Thoracic aorta (tissue), 2 donors: ENCODE data around the gene C19orf73. TPM values are rescaled to one million over a fixed set of nuclear protein-coding genes. Genes with fewer than 3 reads are reported as not detected.
A peak's percentile ranks its signal among the peaks of the same experiment; 100 is the strongest.

Experiments used
- ATAC-seq: fragments of 150-250 bp; one replicate; pipeline ENCODE4 v1.8.0; 2017; ENCODE audit warnings: low read depth; ENCODE audit not compliant: insufficient number of reproducible peaks, low FRiP score
- DNase-seq: peaks from one replicate; pipeline ENCODE4 v3.0.0-alpha.2; 2020; ENCODE audit warnings: low spot score
- H3K27ac ChIP-seq, 2 donors: fragments of 200-600 bp; sonication (generic); 1 replicate in 1 of 2; 2 replicates in 1 of 2; pipeline ENCODE4 v1.5.1; 2016; ENCODE audit warnings: mild to moderate bottlenecking in 2 of 2, moderate library complexity in 2 of 2
- H3K27me3 ChIP-seq: fragments of 200-600 bp; sonication (generic); replicated peaks from 2 replicates; pipeline ENCODE4 v1.6.0; 2016; ENCODE audit warnings: mild to moderate bottlenecking; ENCODE audit not compliant: insufficient read depth
- H3K36me3 ChIP-seq: fragments of 200-600 bp; sonication (generic); one replicate; pipeline ENCODE4 v1.5.1; 2016
- H3K4me1 ChIP-seq, 2 donors: fragments of 200-600 bp; sonication (generic); 1 replicate in 1 of 2; 2 replicates in 1 of 2; pipeline versions ENCODE4 v1.5.1 to v1.6.0; 2016; ENCODE audit warnings: low read depth in 2 of 2, mild to moderate bottlenecking in 1 of 2; ENCODE audit not compliant: control insufficient read depth in 1 of 2
- H3K4me3 ChIP-seq: fragments of 200-600 bp; sonication (generic); 2 replicates; pipeline ENCODE4 v1.5.1; 2016; ENCODE audit warnings: mild to moderate bottlenecking
- H3K9me3 ChIP-seq: fragments of 200-600 bp; sonication (generic); 2 replicates; pipeline ENCODE4 v1.5.1; 2016
- total RNA-seq, 2 donors: library from RNA; depleted of rRNA; stranded (reverse); fragments of >200 nt; gene quantifications; one replicate each; pipeline versions ENCODE4 v1.1.0 to v1.2.3, GENCODE V29; 2016
- TF ChIP-seq, protein P1 (sequence below): fragments of 200-600 bp; sonication (generic); IDR thresholded peaks from one replicate; pipeline ENCODE4 v1.5.1; 2019; ENCODE audit warnings: antibody characterized with exemption

C19orf73 gene
- total RNA-seq, 2 donors from 2014 or later: not detected

DNA sequence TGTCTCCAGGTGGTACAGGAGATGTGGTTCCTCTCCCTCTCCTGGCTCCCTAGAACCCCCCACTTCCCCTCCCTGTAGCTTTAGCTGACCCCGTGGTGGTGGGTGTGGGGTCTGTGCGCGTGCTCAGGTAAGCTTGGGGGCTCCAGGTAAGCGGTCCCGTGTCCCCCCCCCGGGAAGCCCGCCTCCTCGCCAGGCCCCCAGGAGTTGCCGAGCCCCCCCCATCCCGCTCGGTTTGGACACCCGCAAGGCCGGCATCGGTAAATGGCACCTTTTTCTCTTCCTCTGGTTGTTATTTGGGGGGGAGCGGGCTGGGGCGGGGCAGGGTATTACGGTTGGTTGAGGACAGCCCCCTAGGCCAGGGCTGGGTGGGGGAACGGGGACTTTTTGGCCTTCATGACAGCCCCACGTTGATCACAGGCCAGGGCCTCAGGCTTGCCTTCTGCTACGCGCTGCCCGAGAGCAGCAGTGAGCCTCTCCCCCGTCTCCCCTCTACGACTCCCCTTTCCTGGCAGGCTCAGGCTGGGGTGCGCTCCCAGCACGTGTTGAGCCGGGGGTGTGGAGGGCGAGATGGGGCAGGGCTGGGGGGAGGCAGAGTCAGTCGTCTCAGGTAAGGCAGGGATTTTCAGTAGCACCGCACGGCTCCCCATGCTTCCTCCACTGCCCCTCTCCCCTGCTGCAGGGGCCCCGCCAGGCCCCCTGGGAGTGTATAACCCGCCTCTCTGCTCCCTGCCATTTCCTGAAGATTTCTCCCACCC lies 15.4 kb downstream of the C19orf73 start:
- TF ChIP-seq, protein P1, sequence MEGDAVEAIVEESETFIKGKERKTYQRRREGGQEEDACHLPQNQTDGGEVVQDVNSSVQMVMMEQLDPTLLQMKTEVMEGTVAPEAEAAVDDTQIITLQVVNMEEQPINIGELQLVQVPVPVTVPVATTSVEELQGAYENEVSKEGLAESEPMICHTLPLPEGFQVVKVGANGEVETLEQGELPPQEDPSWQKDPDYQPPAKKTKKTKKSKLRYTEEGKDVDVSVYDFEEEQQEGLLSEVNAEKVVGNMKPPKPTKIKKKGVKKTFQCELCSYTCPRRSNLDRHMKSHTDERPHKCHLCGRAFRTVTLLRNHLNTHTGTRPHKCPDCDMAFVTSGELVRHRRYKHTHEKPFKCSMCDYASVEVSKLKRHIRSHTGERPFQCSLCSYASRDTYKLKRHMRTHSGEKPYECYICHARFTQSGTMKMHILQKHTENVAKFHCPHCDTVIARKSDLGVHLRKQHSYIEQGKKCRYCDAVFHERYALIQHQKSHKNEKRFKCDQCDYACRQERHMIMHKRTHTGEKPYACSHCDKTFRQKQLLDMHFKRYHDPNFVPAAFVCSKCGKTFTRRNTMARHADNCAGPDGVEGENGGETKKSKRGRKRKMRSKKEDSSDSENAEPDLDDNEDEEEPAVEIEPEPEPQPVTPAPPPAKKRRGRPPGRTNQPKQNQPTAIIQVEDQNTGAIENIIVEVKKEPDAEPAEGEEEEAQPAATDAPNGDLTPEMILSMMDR: no peak
- Histone ChIP-seq H3K4me3 (no peak overlapping the region), H3K27ac (no peak overlapping the region), H3K9me3 (no peaks in the 10 kb centered on the region), H3K27me3 (no peaks in the 10 kb centered on the region), H3K36me3 (peaks cover 82% of the 10 kb centered on the region), H3K4me1 (no peaks in the 10 kb centered on the region)
- DNase-seq: no peak
- ATAC-seq: no peak

DNA sequence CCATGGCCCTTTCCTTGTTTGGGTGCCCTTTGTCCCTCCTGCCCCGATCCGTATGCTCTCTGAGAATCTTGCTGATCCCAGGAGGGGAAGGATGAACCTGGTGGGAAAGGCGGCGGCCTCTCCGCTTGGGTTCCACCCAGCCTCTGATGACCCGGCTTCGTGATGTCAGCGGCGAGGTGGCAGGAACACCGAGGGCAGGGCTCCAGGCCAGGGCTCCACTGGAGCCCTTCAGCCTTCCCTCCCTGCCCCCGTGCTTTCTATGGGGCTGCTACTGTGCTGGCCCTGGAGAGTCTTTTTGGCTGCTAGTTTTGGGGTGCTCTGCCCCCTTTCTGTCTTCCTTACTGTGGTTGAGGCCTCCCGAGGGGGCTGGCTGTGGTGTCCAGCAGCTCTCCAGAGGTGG lies 16.6 kb downstream of the C19orf73 start:
- Histone ChIP-seq H3K36me3 (peaks cover 80% of the 10 kb centered on the region), H3K27ac (no peak overlapping the region), H3K27me3 (no peaks in the 10 kb centered on the region), H3K4me1 (no peaks in the 10 kb centered on the region), H3K4me3 (no peak overlapping the region), H3K9me3 (no peaks in the 10 kb centered on the region)
- ATAC-seq: no peak
- DNase-seq: no peak
- TF ChIP-seq, protein P1: no peak

DNA sequence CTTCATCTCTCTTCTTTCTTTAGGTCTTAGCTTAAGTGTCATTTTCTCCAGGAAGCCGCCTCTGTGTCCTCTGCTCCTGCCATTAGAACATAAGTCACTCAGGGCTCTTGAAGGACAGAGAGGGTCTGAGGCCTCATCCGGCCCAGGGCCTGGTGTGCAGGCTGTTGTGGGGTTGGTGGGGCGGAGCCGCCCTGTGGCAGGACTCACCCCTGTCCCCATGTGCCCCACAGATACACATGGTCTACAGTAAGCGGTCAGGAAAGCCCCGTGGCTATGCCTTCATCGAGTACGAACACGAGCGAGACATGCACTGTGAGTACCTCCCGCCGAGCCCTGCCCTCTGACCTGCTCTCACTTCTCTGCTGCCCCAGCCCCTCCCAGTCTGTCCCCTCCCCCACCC lies 17.8 kb downstream of the C19orf73 start:
- Histone ChIP-seq H3K9me3 (no peaks in the 10 kb centered on the region), H3K4me1 (no peaks in the 10 kb centered on the region), H3K36me3 (peaks cover 76% of the 10 kb centered on the region), H3K4me3 (no peak overlapping the region), H3K27ac (no peak overlapping the region), H3K27me3 (no peaks in the 10 kb centered on the region)
- ATAC-seq (no peak), DNase-seq (no peak)
- TF ChIP-seq, protein P1: no peak

DNA sequence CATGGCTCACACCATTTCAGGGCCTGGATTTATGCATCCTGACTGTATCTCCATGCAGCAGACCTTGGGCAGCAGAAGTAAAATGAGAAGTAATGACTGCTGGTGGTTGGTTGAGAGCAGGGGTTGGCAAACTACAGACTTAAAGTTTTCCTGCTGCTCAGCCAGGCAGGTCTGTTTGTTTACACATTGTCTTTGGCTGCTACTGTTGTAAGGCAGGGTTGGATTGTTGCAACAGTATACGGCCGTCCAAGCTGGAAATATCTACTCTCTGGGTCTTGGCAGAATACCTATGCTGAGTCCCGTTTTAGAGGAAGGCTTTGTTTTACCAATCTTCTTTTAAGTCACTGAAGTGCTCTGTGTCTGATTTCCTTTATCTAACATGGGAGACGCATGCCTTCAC lies 20.1 kb downstream of the C19orf73 start:
- Histone ChIP-seq H3K36me3 (peaks cover 67% of the 10 kb centered on the region), H3K4me3 (no peak overlapping the region), H3K27ac (no peak overlapping the region), H3K9me3 (no peaks in the 10 kb centered on the region), H3K27me3 (no peaks in the 10 kb centered on the region), H3K4me1 (no peaks in the 10 kb centered on the region)
- ATAC-seq: no peak
- DNase-seq: no peak
- TF ChIP-seq, protein P1: no peak

DNA sequence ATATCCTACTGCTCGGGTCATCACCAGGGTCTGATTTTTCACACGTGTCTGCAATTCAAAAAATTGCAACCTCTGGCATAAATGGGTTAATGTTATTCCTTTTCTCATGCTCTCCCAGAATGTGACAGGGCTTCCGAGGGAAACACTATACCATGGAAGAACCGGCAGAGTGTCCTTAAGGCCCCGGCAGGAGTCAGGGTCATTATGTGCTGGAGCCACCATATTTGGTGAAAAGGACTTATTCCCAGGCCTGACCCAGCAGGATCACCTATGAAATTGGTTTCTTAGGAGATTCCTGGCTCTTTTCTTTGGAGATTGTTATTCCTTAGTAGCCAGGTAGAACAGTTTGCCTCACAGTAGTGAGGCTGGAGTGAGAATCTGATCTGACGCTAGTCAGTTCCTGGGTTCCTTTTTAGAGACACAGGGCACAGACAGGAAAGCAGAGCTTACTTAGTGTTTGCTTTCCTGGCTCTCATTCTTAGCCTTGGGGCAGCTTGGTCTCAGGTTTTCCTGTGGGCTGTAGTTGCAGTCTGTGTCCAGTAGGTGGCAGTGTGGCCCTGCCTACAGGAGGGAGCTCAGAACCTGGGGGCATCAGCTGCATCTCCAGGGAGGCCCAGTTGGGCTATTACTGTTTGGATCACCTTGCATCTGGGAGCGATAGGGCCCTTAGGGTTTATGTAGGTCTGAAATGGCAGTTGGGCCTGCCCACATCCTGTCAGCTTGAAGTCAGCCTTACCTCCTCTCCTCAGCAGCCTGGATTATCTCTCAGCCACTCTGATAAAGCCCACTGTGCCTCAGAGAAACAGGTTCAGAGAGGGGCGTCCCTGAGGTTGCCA lies 21.3 kb downstream of the C19orf73 start:
- no peak for DNase-seq
- Histone ChIP-seq H3K4me1 (no peaks in the 10 kb centered on the region), H3K27ac (no peak overlapping the region), H3K27me3 (no peaks in the 10 kb centered on the region), H3K9me3 (no peaks in the 10 kb centered on the region), H3K4me3 (no peak overlapping the region), H3K36me3 (peaks cover 71% of the 10 kb centered on the region)
- TF ChIP-seq, protein P1: peak; percentile 100
- ATAC-seq: no peak
